Lung (tissue), 12 donors: ENCODE data around the gene CNKSR3. TPM values are rescaled to one million over a fixed set of nuclear protein-coding genes. Genes with fewer than 3 reads are reported as not detected.

Source experiments
- ATAC-seq: fragments of 200-7000 bp; cut with Tn5 transposase; one replicate; pipeline ENCODE4 v1.9.1; 2020; ENCODE audit warnings: moderate number of reproducible peaks; ENCODE audit not compliant: insufficient read depth, low FRiP score
- DNase-seq, 3 donors: peaks; one replicate each; pipeline ENCODE4 v3.0.0-alpha.2; 2013 to 2017
- H3K27ac ChIP-seq, 2 donors: one replicate each; pipeline ENCODE4 v1.5.1; 2013; ENCODE audit warnings: mild to moderate bottlenecking in 2 of 2, moderate library complexity in 2 of 2, control low read depth in 1 of 2, inconsistent platforms in 1 of 2, low read depth in 1 of 2, low read length in 1 of 2
- H3K27me3 ChIP-seq, 3 donors: one replicate each; pipeline ENCODE4 v1.5.1; 2013; ENCODE audit warnings: low read length in 2 of 3; ENCODE audit not compliant: control insufficient read depth in 3 of 3, insufficient read depth in 3 of 3
- H3K36me3 ChIP-seq, 4 donors: one replicate each; pipeline ENCODE4 v1.5.1; 2013; ENCODE audit warnings: low read length in 4 of 4, mild to moderate bottlenecking in 1 of 4, moderate library complexity in 1 of 4; ENCODE audit not compliant: control insufficient read depth in 4 of 4, insufficient read depth in 4 of 4
- H3K4me1 ChIP-seq, 5 donors: one replicate each; pipeline ENCODE4 v1.5.1; 2013; ENCODE audit warnings: low read length in 5 of 5, mild to moderate bottlenecking in 2 of 5, moderate library complexity in 1 of 5; ENCODE audit not compliant: control insufficient read depth in 5 of 5, insufficient read depth in 5 of 5
- H3K4me3 ChIP-seq: one replicate; pipeline ENCODE4 v1.5.1; 2013; ENCODE audit warnings: mild to moderate bottlenecking, control low read depth, moderate library complexity
- H3K9ac ChIP-seq, 2 donors: one replicate each; pipeline ENCODE4 v1.5.1; 2013; ENCODE audit warnings: low read length in 2 of 2, control low read depth in 1 of 2; ENCODE audit not compliant: insufficient read depth in 1 of 2
- H3K9me3 ChIP-seq, 4 donors: one replicate each; pipeline ENCODE4 v1.5.1; 2013; ENCODE audit warnings: low read length in 3 of 4, mild to moderate bottlenecking in 1 of 4, moderate library complexity in 1 of 4; ENCODE audit not compliant: control insufficient read depth in 4 of 4, insufficient read depth in 3 of 4
- WGBS, 2 donors: extraction: QIAGEN DNeasy Blood & Tissue Kit; methylation state at CpG; one replicate each; pipeline ENCODE4 v1.1.7; 2013; 5-methylcytosine and 5-hydroxymethylcytosine counted together
- polyA plus RNA-seq, 2 donors: library from polyadenylated mRNA; stranded (reverse); fragments of 200-250 nt; gene quantifications; one replicate each; pipeline ENCODE4 v1.2.1, GENCODE V29; 2013
- total RNA-seq, 2 donors: library from RNA; depleted of rRNA in 1 of 2; stranded (reverse); fragments of >200 nt in 1 of 2; gene quantifications; one replicate each; pipeline ENCODE4 v1.2.1, GENCODE V29; 2014 to 2021
- TF ChIP-seq, protein P1 (sequence below): IDR thresholded peaks from 2 replicates; pipeline ENCODE4 v1.5.1; 2012; ENCODE audit warnings: mild to moderate bottlenecking; ENCODE audit errors: control extremely low read depth, extremely low read depth
- donor health status: control.
- donor health status: control.
- donor health status: Bipolar disorder and iron deficiency.
- donor health status: healthy.
- donor health status: DM: yes; HTN: yes; CAD: no.

The CNKSR3 gene
- total and polyA plus RNA-seq, 4 donors, result 3.5 to 23.9 (median 13.7) TPM

DNA sequence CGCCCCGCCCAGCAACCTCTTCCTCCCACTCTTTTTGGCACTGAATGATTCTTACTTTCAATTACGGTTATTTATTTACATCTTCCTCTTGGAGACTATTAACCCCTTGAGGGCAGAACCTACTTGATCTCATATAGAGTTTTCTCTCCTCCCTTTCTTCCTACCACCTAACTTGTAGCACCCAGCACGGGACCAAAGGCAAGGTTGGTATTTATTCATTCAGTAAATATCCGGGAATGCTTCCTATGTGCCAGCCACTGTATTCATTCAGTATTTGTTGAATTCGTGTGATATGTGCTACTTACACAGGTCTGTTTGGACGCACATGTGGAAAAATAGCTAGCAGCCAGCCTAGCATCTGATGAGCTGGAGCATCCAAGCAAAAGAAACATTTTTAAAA is 1.3 kb upstream of the CNKSR3 start:
- no peaks in the 10 kb centered on the region for H3K27me3 ChIP-seq
- H3K36me3 ChIP-seq, result no peaks in the 10 kb centered on the region
- WGBS, 2 donors, result 26 to 43% methylated on average over 6 to 7 of the region's 7 CpGs
- no peaks in the 10 kb centered on the region for H3K9me3 ChIP-seq
- TF ChIP-seq, protein P1, sequence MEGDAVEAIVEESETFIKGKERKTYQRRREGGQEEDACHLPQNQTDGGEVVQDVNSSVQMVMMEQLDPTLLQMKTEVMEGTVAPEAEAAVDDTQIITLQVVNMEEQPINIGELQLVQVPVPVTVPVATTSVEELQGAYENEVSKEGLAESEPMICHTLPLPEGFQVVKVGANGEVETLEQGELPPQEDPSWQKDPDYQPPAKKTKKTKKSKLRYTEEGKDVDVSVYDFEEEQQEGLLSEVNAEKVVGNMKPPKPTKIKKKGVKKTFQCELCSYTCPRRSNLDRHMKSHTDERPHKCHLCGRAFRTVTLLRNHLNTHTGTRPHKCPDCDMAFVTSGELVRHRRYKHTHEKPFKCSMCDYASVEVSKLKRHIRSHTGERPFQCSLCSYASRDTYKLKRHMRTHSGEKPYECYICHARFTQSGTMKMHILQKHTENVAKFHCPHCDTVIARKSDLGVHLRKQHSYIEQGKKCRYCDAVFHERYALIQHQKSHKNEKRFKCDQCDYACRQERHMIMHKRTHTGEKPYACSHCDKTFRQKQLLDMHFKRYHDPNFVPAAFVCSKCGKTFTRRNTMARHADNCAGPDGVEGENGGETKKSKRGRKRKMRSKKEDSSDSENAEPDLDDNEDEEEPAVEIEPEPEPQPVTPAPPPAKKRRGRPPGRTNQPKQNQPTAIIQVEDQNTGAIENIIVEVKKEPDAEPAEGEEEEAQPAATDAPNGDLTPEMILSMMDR, result no peak
- DNase-seq (peak in 2 of 3 donors; percentile 63 to 70), ATAC-seq (no peak)
- no peak overlapping the region for H3K4me3 ChIP-seq
- H3K27ac ChIP-seq, result peak overlapping the region in 1 of 2 donors; percentile 47
- peaks cover 4 to 46% (median 18%) of the 10 kb centered on the region in 5 donors for H3K4me1 ChIP-seq
- peak overlapping the region in 1 of 2 donors; percentile 40 for H3K9ac ChIP-seq

DNA sequence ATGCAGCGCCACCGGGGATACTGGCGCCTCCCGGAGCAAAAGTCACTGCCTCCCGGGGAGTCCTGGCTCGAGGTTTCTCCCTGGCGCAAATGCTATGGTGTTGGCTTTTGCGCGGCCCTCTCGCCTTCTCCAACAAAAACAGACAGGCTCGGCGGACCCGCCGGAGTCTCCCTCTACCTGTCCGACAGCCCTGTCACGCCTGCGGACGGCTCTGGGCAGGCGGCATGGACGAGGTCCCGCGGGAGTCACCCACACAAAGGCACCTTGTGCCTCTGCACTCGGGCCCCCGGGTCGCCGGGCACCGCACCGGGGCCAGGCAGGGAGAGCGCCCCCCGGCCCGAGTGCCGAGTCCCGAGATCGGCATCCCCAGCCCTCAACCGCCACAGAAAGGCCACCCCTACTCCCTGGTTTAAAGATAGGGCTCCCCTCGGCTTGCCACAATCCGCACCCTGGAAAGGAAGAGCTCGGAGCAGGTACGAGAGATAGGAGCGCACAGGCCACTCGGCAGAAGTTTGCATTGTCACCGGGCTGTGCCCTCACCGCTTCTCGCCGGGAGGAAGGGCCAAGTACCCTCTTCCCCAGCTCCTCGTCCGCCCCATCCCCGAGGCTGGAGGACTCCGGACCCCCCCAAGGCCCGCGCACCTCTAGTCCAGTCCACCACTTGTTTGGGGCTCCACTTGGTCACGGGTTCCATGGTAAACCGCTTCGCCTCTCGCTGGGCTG is 903 bp downstream of the CNKSR3 start:
- ATAC-seq, result no peak
- 0 to 1% methylated on average over 48 to 55 of the region's 55 CpGs for WGBS, 2 donors
- TF ChIP-seq, protein P1, result no peak
- Histone ChIP-seq H3K9ac (peak overlapping the region; percentile 51 to 82), H3K4me3 (peak overlapping the region; percentile 86), H3K27me3 (no peaks in the 10 kb centered on the region), H3K4me1 (peaks cover 6 to 47% (median 19%) of the 10 kb centered on the region in 5 donors), H3K9me3 (no peaks in the 10 kb centered on the region), H3K36me3 (no peaks in the 10 kb centered on the region), H3K27ac (peak overlapping the region; percentile 80 to 90)
- peak; percentile 54 to 55 (median 55) for DNase-seq

DNA sequence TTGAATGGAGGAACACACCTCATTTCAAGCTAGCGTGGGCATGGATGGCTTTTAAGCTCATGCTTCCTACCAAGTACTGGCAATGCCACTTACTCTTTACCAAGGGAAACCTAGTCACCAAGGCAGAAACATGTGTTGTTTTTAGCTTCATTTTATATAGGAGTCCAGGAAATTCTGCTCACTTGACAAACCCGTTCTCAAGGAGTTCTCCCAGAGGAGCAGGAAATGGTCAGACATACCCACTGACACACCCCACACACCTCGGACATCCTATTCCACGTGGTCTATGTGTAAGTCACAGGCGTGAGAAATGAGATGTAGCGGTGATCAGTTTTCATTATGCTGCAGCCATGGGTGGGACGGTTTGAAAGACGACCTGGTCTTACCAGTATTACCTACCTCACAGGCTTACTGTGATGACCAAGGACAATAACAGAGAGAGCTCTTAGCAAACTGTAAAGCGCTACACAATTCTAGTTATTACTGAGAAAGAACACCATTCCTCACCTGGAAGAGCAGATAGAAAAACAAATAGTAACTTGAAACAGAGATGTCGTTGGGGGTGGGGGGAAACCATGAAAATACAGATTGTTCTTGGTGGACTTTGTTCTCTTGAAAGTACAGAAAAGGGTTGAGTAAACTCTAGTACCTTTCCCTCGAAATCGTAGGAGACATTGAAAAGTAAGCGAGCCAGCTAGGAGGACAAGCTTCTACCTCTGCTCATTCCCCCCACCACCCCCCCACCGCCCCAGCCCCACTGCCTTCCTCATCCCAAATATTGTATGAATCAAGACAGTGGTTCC is 1.7 kb downstream of the CNKSR3 start:
- Histone ChIP-seq H3K36me3 (no peaks in the 10 kb centered on the region), H3K4me3 (peak overlapping the region; percentile 86), H3K9me3 (no peaks in the 10 kb centered on the region), H3K27me3 (no peaks in the 10 kb centered on the region), H3K4me1 (peaks cover 6 to 53% (median 19%) of the 10 kb centered on the region in 5 donors), H3K27ac (peak overlapping the region in 1 of 2 donors; percentile 80), H3K9ac (peak overlapping the region; percentile 82 to 87)
- ATAC-seq, result no peak
- DNase-seq, result peak in 1 of 3 donors; percentile 56
- 22 to 34% methylated on average over 14 of the region's 14 CpGs for WGBS, 2 donors
- TF ChIP-seq, protein P1, result no peak
